Sigmoid colon (tissue), 3 donors: ENCODE measurements around the gene RRM2.
A peak's percentile ranks its signal among the peaks of the same experiment; 100 is the strongest.

Experiments used
- POLR2A ChIP-seq, 2 donors: fragments of 450-650 bp; IDR thresholded peaks; one replicate each; pipeline ENCODE4 v1.6.1; 2016; ENCODE audit warnings: antibody characterized with exemption in 2 of 2, mild to moderate bottlenecking in 2 of 2, moderate library complexity in 2 of 2
- TF ChIP-seq, protein P1 (sequence below), 4 experiments: fragments of 450-650 bp in 3 of 4; fragments of 200-600 bp in 1 of 4; IDR thresholded peaks; one replicate each; pipeline ENCODE4 v1.5.1; 2016 to 2019; ENCODE audit warnings: antibody characterized with exemption in 4 of 4, mild to moderate bottlenecking in 3 of 4, moderate library complexity in 2 of 4

DNA sequence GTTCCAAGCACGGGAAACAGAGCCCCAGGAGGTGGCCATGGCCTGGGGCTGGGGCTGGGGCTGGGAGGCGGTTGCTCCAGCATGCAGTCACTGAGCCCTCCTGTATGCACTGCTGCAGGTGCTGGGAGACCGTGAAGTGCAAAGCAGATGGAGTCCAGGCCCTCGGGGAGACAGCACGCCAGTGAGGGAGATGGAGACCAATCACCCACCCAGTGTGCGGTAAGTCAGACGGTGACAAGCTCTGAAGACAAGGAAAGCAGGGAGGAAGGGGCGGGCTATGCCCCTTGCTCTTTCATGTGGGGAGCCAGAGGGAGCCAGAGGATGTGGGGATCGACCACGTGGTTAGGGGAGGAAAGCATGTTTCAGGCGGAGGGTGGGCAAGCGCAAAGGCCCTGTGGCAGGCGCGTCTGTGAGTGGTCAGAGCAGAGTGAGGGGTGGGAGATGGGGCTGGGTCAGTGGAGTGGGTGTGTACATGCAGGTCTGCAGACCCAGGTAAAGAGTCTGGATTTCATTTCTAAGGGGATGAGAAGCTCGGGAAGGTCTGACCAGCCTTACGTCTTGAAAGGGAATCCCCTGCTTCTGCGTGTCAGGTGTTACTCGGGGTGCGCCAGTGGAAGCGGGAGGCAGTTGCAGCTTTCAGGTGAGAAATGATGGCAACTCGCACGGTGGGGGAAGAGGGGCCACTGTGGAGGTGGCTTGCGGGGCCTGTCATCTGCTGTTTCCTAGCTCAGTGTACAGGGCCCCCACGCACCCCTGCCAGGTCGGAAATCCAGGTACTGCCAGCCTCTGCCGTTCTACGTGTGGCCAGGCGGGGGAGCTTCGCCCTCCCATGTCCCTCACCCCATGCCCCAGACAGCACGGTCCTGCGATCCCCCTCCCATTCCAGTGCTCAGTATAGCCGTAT lies 19.4 kb downstream of the RRM2 start:
- TF ChIP-seq, protein P1, sequence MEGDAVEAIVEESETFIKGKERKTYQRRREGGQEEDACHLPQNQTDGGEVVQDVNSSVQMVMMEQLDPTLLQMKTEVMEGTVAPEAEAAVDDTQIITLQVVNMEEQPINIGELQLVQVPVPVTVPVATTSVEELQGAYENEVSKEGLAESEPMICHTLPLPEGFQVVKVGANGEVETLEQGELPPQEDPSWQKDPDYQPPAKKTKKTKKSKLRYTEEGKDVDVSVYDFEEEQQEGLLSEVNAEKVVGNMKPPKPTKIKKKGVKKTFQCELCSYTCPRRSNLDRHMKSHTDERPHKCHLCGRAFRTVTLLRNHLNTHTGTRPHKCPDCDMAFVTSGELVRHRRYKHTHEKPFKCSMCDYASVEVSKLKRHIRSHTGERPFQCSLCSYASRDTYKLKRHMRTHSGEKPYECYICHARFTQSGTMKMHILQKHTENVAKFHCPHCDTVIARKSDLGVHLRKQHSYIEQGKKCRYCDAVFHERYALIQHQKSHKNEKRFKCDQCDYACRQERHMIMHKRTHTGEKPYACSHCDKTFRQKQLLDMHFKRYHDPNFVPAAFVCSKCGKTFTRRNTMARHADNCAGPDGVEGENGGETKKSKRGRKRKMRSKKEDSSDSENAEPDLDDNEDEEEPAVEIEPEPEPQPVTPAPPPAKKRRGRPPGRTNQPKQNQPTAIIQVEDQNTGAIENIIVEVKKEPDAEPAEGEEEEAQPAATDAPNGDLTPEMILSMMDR (IDR thresholded peaks at IDR 0.05): peak in 3 of 4 experiments; percentile 46 to 48 (median 48)
- TF ChIP-seq POLR2A (IDR thresholded peaks at IDR 0.05): no peak
